ENCODE results near the gene KY.

- TF ChIP-seq, protein P1, sequence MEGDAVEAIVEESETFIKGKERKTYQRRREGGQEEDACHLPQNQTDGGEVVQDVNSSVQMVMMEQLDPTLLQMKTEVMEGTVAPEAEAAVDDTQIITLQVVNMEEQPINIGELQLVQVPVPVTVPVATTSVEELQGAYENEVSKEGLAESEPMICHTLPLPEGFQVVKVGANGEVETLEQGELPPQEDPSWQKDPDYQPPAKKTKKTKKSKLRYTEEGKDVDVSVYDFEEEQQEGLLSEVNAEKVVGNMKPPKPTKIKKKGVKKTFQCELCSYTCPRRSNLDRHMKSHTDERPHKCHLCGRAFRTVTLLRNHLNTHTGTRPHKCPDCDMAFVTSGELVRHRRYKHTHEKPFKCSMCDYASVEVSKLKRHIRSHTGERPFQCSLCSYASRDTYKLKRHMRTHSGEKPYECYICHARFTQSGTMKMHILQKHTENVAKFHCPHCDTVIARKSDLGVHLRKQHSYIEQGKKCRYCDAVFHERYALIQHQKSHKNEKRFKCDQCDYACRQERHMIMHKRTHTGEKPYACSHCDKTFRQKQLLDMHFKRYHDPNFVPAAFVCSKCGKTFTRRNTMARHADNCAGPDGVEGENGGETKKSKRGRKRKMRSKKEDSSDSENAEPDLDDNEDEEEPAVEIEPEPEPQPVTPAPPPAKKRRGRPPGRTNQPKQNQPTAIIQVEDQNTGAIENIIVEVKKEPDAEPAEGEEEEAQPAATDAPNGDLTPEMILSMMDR (IDR thresholded peaks at IDR 0.05), result no peak
- no peak for TF ChIP-seq POLR2AphosphoS5 (IDR thresholded peaks at IDR 0.05)
These were observed 44.5 kb downstream of the KY start for GRCh38 chr3:134606033-134607025.
